ENCODE measurements around the gene RHBG.
"Not testable (repeated sequence)": the region's sequence is repeated elsewhere in the genome, so short reads cannot be mapped to it uniquely, and the experiment has no call there.

The RHBG gene, protein sequence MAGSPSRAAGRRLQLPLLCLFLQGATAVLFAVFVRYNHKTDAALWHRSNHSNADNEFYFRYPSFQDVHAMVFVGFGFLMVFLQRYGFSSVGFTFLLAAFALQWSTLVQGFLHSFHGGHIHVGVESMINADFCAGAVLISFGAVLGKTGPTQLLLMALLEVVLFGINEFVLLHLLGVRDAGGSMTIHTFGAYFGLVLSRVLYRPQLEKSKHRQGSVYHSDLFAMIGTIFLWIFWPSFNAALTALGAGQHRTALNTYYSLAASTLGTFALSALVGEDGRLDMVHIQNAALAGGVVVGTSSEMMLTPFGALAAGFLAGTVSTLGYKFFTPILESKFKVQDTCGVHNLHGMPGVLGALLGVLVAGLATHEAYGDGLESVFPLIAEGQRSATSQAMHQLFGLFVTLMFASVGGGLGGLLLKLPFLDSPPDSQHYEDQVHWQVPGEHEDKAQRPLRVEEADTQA

DNA sequence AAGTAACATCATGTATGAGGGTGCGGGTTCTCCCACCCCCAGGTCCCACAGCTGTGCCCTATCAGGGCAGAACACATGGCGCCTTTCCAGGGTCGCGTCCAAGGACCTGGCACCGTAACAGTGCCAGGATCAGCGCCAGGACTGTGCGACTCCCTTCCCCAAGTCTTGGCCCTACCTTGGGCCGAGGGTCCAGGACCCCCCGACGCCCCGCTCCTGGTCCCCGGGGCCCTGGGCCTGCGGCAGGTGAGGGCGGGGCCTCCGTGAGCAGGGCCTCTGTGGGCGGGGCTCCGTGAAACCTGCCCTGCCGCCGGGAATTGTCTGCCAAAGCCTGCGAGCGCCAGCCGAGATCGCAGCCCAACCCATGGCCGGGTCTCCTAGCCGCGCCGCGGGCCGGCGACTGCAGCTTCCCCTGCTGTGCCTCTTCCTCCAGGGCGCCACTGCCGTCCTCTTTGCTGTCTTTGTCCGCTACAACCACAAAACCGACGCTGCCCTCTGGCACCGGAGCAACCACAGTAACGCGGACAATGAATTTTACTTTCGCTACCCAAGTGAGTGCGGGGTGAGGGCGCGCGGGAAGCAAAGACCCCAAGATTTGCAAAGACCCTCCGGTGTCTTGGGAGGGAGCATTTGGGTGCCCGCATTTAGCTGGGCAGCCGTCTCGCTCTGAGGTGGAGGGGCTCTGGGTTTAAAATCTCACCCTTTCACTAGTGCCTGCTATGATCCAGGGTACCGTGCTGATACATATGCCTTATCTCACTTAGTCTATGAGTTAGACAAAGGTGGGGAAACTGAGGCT, at the start of gene RHBG:
Gene RHBG (plus strand): TSS at position 323 of the 796 bp plus-strand sequence. CDS start 39 bp downstream, at position 362.
- no peak for DNase-seq (ENCODE audit: low read depth in 2 of 2)

GRCh38 chr1:156319664-156320063, 49.3 kb upstream of the RHBG start:
- no peak for DNase-seq (ENCODE audit: low read depth in 2 of 2)

- no peak for DNase-seq (ENCODE audit: low read depth in 2 of 2)
Observed at GRCh38 chr1:156320560-156320959, 48.5 kb upstream of the RHBG start.

GRCh38 chr1:156323179-156323578, 45.8 kb upstream of the RHBG start:
- DNase-seq (ENCODE audit: low read depth in 2 of 2): not testable (repeated sequence)

GRCh38 chr1:156336242-156336641, 32.8 kb upstream of the RHBG start:
- DNase-seq (ENCODE audit: low read depth in 2 of 2): no peak

DNA sequence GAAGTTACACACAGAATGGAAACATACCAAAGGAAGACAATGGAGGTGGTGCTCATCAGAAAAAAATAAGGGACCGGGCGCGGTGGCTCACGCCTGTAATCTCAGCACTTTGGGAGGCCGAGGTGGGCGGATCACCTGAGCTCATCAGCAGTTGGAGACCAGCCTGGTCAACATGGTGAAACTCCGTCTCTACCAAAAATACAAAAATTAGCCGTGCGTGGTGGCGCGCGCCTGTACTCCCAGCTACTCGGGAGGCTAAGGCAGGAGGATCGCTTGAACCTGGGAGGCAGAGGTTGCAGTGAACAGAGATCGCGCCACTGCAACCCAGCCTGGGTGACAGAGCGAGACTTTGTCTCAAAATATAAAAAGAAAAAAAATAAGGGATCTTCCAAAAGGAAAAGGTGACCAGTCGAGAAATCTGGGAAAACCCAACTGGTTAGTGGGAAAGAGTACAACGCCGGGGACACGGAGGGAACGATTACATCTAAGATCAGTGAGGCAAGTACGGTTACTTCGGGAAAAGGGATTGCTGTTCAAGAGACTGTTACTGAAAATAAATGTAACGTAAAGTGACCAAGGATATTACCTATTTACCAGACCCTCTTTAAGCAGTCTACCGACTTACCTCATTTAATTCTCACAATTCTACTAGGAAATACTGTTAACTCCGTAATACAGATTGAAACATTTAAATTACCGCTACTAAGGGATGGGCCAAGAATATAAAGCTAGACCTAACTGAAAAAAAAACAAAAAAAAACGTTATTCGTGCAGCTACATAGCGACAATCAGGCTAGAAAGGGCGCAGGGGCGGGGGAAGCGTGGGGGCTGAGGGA, 31.7 kb upstream of the RHBG start:
- no peak for DNase-seq (ENCODE audit: low read depth in 2 of 2)

DNA sequence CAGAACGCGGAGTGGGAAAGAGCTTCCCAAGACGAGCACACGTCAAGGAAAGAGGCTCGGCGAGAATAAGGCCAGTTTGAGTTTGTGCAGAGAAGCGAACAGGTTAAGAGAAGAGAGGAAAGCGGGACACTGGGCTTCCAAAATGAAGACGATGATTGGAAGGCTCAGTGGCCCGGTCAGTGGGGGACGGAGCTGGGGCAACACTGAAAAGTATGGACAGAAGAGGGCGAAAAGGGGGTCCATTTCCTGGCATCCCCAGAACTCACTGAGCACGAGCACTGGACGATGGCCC, 31.2 kb upstream of the RHBG start:
- DNase-seq (ENCODE audit: low read depth in 2 of 2): no peak

DNA sequence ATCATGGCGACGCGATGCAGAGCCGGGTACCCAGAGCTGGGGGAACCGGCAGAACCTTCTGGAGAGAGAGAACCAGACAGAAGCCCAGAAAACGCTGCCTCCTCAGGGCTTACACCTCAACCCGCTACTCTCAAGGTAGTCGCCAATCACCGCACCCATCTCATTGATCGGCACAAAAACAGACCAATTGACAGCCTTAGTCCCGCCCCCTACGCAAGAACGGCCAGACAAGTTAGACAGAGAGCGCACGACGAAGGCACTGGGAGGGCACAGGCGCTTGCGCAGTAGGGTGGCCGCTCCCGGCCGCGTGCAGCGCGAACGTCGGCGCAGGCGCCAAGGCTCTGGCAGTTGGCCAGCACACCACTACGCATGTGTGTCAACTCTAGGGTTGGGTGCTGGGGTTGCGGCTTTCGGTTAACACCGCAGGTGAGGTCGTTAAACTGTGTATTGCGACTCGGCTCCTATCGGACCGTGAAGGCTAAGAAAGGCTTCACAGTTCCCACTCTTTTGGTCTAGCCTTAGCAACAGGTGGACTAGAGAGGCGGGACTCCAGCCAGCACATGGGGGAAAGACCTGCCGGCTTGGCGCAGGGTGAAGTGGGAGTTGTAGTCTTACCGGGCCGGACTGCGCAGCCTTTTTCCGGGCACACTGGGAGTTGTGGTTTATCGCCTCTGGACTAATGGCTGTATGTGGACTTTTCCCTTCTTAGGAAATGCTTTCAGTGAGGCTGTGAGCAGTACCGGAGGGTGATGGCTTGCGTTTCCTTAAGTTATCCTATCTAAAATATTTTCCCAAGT, 30.6 kb upstream of the RHBG start, which contains the start of the genes CCT3 and TSACC:
Gene CCT3 (minus strand): TSS at position 113 of the 797 bp plus-strand sequence. CDS start 108 bp downstream, at position 5.
Gene TSACC (plus strand): TSS at position 347 of the 797 bp plus-strand sequence. CDS start 1,232 bp downstream, outside the sequence.
- peak; percentile 97 to 99 for DNase-seq (ENCODE audit: low read depth in 2 of 2)

DNA sequence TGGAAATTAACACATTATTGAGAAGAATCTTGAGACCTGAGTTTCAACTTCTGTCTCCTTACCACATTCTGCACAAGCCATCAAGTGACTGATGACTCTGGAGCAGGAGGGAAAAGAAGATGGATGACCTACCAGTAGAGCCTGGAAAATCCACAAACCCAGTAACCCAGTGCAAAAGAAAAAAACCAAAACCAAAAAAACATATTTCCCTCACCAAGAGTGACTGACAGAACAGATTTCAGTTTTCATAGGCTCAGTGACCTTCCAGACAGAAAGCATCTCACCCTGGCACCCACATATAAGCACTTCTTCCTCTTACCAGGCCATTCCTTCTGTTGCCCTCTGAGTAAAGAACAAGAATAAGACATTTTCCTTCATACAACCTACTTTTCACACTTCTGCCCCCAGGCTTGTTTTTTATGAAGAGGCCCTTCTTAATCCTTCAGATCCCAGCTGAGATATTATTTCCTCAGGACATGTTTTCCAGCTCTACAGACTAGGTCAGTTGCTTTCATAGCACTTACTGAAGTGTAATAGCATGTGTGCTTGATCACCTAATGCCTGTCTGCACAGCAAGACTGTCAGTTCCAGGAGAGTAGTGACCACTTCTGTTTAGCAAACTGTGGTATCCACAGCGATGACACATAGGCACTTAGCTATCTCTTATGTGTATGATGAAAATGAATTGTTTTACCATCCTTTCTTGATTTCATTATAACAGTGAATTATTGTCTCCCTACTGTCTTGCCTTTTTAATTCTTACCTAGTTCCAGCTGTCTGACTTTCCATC, 26.6 kb upstream of the RHBG start:
- DNase-seq (ENCODE audit: low read depth in 2 of 2): no peak

GRCh38 chr1:156344409-156344808, 24.6 kb upstream of the RHBG start:
- DNase-seq (ENCODE audit: low read depth in 2 of 2): no peak

GRCh38 chr1:156346035-156346434, 23.0 kb upstream of the RHBG start:
- not testable (repeated sequence) for DNase-seq (ENCODE audit: low read depth in 2 of 2)

DNA sequence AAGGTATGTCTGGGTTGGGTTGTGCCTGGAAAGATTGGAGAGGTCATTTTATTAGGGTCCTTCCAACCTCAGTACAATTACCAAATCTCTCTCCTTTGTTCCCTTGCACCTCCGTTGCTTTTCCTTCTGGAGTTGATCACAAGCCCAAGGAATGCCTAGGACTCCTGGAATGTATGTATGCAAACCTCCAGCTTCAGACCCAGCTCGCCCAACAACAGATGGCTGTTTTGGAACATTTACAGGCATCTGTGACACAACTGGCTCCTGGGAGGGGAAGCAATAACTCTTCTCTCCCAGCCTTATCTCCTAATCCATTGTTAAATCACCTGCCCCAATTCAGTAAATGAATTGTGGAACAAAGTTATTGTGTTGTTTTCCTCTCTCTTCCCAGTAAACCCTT, 22.4 kb upstream of the RHBG start:
- no peak for DNase-seq (ENCODE audit: low read depth in 2 of 2)

DNA sequence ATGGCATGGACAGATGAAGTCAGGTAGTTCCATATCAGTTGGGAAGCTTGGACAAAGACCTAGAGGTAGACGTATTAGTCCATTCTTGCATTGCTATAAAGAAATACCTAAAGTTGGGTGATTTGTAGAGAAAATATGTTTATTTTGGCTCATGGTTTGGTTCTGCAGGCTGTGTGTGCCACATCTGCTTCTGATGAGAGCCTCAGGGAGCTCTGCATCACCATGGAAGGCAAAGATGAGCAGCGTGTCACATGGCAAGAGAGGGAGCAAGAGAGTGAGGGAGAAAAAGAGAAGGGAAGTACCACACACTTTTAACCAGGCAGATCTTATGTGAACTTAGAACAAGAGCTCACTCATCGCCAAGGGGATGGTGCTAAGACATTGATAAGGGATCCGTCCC, 21.7 kb upstream of the RHBG start:
- no peak for DNase-seq (ENCODE audit: low read depth in 2 of 2)

DNA sequence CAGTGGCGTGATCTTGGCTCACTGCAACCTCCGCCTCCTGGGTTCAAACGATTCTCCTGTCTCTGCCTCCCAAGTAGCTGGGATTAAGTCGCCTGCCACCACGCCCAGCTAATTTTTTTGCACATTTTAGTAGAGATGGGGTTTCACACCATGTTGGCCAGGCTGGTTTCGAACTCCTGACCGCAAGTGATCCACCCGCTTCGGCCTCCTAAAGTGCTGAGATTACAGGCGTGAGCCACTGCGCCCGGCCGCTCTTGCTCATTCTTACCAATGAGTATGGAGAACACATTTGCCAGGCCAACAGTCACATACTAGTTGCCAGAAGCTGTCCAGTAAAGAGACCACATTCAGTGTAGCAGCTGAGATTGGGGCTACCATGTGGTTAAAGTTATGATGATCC, 16.5 kb upstream of the RHBG start:
- not testable (repeated sequence) for DNase-seq (ENCODE audit: low read depth in 2 of 2)

- DNase-seq (ENCODE audit: low read depth in 2 of 2): no peak
Observed at GRCh38 chr1:156356262-156356874, 12.6 kb upstream of the RHBG start.

GRCh38 chr1:156356875-156357534, 12.0 kb upstream of the RHBG start:
- DNase-seq (ENCODE audit: low read depth in 2 of 2): peak; percentile 36 to 64

DNA sequence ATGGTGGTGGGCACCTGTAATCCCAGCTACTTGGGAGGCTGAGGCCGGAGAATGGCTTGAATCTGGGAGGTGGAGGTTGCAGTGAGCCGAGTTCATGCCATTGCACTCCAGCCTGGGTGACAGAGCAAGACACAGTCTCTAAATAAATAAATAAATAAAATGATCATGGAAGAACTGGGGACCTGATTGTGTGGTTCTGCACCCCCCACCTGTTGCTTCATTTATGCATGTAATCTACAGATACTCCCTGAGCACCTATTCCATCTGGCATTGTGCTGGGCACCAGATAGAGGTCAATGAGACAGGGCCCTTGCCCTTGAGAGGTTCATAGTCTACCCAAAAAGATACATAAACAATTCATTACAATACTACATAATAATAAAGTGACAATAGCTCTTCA, 11.0 kb upstream of the RHBG start:
- DNase-seq (ENCODE audit: low read depth in 2 of 2): no peak

DNA sequence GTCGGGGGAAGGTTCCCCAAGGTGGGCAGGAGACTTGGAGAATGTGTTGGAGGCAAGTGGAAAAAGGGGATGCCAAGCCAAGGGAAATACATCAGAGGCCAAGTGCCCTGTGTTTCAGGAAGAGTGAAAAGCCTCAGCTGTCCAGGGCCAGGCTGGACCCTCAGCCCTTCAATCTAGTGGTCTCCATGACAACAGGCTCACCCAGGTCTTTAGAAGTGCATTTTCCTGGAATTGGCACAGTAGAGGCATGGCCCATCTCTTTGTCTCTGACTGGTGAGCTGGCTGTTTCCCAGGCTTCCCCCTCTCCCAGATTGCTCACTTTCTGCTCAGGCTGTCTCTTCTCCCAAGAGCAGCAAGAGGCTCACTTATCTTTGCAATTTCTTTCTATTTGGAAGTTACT, 10.4 kb upstream of the RHBG start:
- no peak for DNase-seq (ENCODE audit: low read depth in 2 of 2)

GRCh38 chr1:156359249-156359648, 9.8 kb upstream of the RHBG start:
- no peak for DNase-seq (ENCODE audit: low read depth in 2 of 2)

Data from stimulated activated CD4-positive, alpha-beta T cell treated with anti-CD3 and anti-CD28 coated beads, Interleukin-15, amount 100 ng/mL, for 48 hours (primary cell).